NCI-H345 treated with DMSO at 0.1 percent for 48 hours (cell line): ENCODE measurements around the gene ATP11A.
"Not testable (repeated sequence)": the region's sequence is repeated elsewhere in the genome, so short reads cannot be mapped to it uniquely, and the experiment has no call there.

Source experiments
- DNase-seq: peaks from one replicate; lab custom pipeline; 2025; ENCODE audit not compliant: unreplicated experiment; lab: John Stamatoyannopoulos, UW

The ATP11A gene

GRCh38 chr13:112791663-112792440 lies 102.0 kb downstream of the ATP11A start:
- peak; percentile 38 for DNase-seq

GRCh38 chr13:112792511-112792910 lies 102.7 kb downstream of the ATP11A start:
- DNase-seq: no peak

DNA sequence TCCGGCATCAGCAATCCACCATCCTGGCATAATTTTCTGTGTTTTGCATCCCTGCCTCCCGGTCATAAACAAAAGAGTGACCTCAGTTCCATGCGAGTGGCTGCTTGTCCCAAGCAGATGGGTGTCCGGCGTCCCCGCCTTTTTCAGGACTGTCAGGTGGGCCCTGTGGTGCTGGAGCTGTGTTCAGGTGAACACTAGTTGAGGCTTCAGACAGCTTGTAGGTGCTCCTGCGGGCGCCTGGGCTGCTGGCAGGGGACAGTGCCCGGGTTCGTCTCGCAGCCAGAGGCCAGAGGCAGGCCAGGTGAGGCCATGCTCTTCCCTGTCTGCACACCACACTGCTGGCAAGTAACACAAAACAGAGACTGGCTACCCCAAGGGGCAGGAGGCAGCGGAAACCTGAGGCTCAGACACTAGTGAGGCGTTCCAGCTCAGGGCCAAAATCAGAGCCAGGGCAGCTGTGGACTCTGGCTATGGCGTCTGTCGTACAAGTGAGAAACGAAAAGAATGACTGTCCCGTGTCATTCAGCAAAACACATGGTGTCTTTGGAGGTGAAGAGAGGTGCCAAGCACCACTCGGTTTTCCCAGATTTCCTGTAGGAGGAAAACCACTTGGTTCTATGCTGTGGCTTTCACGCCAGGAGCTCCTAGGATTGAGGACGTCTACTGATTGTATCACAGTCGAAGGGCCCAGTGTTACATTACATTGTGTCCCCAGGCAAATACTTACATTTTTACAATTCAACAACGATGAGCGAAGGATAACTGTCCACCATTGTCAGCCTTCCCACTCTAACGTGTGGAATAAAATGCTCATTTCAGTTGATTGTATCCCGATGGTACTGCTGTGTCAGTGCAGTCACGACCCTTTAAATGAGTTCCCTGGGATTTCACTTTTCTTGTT lies 104.0 kb downstream of the ATP11A start:
- no peak for DNase-seq

DNA sequence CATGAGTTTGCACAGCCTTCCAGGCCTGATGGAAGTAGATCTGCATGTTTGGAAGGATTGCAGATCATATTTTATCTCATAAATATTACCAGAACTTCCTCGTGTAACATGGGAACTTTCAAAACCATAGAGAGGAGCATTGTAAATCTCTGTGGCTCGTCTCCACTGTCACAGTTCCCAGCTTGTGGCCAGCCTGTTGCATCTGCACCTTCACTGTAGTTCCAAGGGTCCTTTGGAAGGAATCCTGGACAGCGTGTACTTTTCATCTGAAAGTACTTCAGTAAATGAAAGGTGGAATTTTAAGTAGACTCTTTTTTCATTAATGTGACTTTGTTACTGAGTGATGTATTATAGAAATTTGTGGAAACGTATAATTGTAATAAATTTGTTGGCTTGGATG lies 105.4 kb downstream of the ATP11A start:
- DNase-seq: no peak

DNA sequence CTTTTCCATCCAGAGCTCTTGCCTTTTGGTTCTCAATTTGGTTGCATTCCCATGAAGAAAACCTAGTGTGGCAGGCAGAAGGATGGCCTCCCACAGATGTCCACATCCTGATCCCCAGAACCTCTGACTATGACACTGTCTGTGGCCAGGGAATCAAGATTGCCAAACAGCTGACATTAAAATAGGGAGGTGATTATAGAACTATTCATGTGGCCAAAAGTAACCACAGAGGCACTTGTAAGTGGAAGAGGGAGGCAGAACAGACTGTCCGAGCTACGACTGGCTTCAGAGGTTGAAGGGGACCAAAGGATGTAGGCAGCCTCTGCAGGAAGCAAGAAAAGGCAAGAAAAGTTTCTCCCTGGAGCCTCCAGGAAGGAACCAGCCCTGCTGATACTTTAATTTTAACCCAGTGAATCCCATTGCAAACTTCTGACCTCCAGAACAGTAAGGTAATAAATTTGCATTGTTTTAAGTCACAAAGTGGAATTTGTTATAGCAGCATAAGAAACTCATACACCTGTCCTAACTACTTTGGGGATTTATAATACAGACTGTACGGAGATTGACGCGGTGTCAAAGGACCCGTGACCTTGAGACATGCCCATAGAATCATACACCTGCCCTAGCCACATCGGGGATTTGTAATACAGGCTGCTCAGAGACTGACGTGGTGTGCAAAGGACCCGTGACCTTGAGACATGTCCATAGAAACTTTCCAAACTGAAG lies 106.5 kb downstream of the ATP11A start:
- no peak for DNase-seq

DNA sequence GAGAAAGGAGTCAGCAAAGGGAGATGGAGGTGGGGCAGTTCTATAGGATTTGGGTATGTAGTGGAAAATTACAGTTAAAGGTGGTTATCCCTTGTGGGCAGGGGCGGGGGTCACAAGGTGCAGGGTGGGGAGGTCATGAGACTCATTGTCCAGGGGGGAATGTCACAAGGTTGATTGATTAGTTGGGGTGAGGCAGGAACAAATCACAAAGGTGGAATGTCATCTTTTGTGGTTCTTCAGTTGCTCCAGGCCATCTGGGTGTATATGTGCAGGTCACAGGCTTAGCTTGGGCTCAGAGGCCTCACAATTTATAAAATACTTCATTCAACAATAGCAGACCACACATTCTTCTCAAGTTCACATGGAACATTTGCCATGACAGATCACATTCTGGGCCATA lies 109.6 kb downstream of the ATP11A start:
- no peak for DNase-seq

- no peak for DNase-seq
Measured at GRCh38 chr13:112800057-112800456, 110.2 kb downstream of the ATP11A start.

- DNase-seq: not testable (repeated sequence)
Measured at GRCh38 chr13:112800807-112801206, 111.0 kb downstream of the ATP11A start.

DNA sequence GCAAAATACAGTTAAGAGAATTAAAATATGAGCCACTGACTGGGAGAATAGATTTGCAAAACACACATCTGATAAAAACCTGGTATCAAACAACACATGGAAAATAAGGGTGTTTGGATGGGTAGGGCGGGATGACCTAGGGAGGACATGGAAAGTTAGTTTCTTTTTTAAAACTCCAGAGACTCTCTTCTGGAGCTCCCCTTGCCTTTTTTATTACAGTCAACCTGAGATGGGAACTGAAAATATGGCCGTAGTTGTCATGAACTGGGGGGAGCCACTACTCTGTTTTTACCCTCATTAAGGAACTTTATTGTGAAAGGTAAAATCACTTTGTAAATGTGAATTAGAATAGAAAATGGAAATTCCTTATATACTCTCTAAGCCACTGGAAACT lies 113.0 kb downstream of the ATP11A start:
- DNase-seq: no peak

- DNase-seq: no peak
Measured at GRCh38 chr13:112803422-112803821, 113.6 kb downstream of the ATP11A start.

- no peak for DNase-seq
Measured at GRCh38 chr13:112804374-112804773, 114.5 kb downstream of the ATP11A start.

GRCh38 chr13:112806739-112807652 lies 117.2 kb downstream of the ATP11A start:
- no peak for DNase-seq

GRCh38 chr13:112807653-112808376 lies 118.0 kb downstream of the ATP11A start:
- no peak for DNase-seq

GRCh38 chr13:112808377-112809140 lies 118.7 kb downstream of the ATP11A start:
- no peak for DNase-seq

DNA sequence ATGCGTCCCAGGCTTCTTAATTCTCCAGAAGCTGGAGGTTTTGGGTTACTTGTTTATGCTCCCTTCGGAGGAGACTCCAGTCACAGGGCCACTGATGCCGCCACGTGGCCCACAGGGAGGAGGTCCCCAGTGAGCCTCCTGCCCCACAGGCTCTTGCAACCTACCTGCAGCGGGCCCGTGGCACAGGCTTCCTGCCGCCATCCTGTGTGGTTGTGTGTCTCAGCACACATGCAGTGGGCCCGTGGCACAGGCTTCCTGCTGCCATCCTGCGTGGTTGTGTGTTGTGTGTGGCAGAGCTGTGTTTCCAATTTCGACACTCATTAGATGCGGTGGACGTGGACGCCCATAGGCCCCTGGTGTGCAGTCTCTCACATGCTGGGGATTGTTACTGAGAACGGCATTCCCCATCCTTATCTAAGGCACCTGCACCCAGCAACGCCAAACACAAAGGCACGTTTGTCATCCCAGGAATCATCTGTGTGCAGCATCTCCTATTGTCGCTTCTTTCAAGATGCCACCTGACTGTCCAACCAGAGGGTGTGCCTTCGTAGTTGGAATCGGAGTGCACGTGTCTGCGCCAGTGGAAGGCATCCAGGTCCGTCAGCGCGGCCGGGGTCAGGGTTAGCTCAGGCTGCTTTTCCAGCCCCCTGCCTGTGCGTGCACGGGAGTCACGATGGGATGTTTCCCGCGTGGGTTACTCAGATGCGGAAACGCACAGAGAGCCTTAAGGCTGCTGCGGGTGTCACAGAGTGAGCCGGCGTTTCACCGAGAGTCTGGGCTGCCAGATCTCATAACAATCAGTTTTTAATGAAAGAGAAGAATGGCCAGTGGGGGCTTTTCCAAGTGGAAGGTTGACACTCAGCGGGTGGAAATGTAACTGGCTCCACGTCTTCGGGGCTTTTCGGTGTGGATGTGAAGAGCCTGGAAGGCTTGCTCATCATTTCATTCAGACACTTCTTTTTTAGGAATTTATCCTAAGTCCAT lies 119.8 kb downstream of the ATP11A start:
- no peak for DNase-seq

- no peak for DNase-seq
Measured at GRCh38 chr13:112810608-112811007, 120.8 kb downstream of the ATP11A start.

GRCh38 chr13:112812306-112813055 lies 122.6 kb downstream of the ATP11A start:
- DNase-seq: no peak
